ENCODE data around the gene RPS6KL1.

- TF ChIP-seq POLR2A (IDR thresholded peaks at IDR 0.05; ENCODE audit: low read length) (no peak), GATA1 (IDR thresholded peaks at IDR 0.05; ENCODE audit: low read depth, low read length) (no peak)
These were observed 65.0 kb downstream of the RPS6KL1 start for GRCh38 chr14:74858022-74858421.

Data from erythroblast (primary cell).